Measurements from ENCODE around the gene LETM1.

The LETM1 gene

GRCh38 chr4:1870578-1871443 is 14.9 kb upstream of the LETM1 start, which contains the start of gene NSD2:
Gene NSD2, plus strand, starts transcription at chr4:1871393. Its CDS starts 29,262 bp downstream, at chr4:1900655.
- peak within 1 kb of the TSS; percentile 98 for H3K4me3 ChIP-seq
- no peaks in the 10 kb centered on the region for H3K9me3 ChIP-seq (ENCODE audit: low read depth, low read length)
- TF ChIP-seq POLR2AphosphoS5 (IDR thresholded peaks at IDR 0.05; ENCODE audit: borderline replicate concordance, low read depth, low read length) (peak; percentile 86), FOXP2 (optimal IDR thresholded peaks at IDR 0.05; ENCODE audit: control extremely low read depth, extremely low read length, insufficient read depth) (no peak)
- peak within 1 kb of the TSS; percentile 97 for H3K27ac ChIP-seq
- peaks cover 10% of the 10 kb centered on the region for H3K36me3 ChIP-seq (ENCODE audit: insufficient read depth, low read length)
- DNase-seq (ENCODE audit: low read depth, low spot score): no peak
- H3K9ac ChIP-seq (ENCODE audit: insufficient read length): peak within 1 kb of the TSS; percentile 97

GRCh38 chr4:1870328-1870577 is 14.3 kb upstream of the LETM1 start:
- DNase-seq (ENCODE audit: low read depth, low spot score): no peak
- Histone ChIP-seq H3K9me3 (ENCODE audit: low read depth, low read length) (no peaks in the 10 kb centered on the region), H3K27ac (peak overlapping the region; percentile 97), H3K4me3 (peak overlapping the region; percentile 88), H3K9ac (ENCODE audit: insufficient read length) (peak overlapping the region; percentile 93), H3K36me3 (ENCODE audit: insufficient read depth, low read length) (peaks cover 10% of the 10 kb centered on the region)
- TF ChIP-seq EZH2 (IDR thresholded peaks at IDR 0.05) (no peak), FOXP2 (optimal IDR thresholded peaks at IDR 0.05; ENCODE audit: control extremely low read depth, extremely low read length, insufficient read depth) (no peak), POLR2AphosphoS5 (IDR thresholded peaks at IDR 0.05; ENCODE audit: borderline replicate concordance, low read depth, low read length) (no peak)

- no peak for TF ChIP-seq POLR2AphosphoS5 (IDR thresholded peaks at IDR 0.05; ENCODE audit: borderline replicate concordance, low read depth, low read length)
- peak overlapping the region; percentile 93 for H3K9ac ChIP-seq (ENCODE audit: insufficient read length)
- H3K9me3 ChIP-seq (ENCODE audit: low read depth, low read length): no peaks in the 10 kb centered on the region
- H3K4me3 ChIP-seq: peak overlapping the region; percentile 88
- H3K27ac ChIP-seq: peak overlapping the region; percentile 97; the same call in 1 of the 2 replicates
- DNase-seq (ENCODE audit: low read depth, low spot score): no peak
- peaks cover 10% of the 10 kb centered on the region; the same call in 1 of the 2 replicates for H3K36me3 ChIP-seq (ENCODE audit: insufficient read depth, low read length)
Observed at GRCh38 chr4:1869530-1870327, 13.8 kb upstream of the LETM1 start.

- TF ChIP-seq EZH2 (IDR thresholded peaks at IDR 0.05) (no peak), FOXP2 (optimal IDR thresholded peaks at IDR 0.05; ENCODE audit: control extremely low read depth, extremely low read length, insufficient read depth) (no peak), POLR2AphosphoS5 (IDR thresholded peaks at IDR 0.05; ENCODE audit: borderline replicate concordance, low read depth, low read length) (no peak)
Observed at GRCh38 chr4:1868912-1869311, 13.0 kb upstream of the LETM1 start.

GRCh38 chr4:1868293-1868692 is 12.3 kb upstream of the LETM1 start:
- H3K9me3 ChIP-seq (ENCODE audit: low read depth, low read length): no peaks in the 10 kb centered on the region
- DNase-seq (ENCODE audit: low read depth, low spot score): no peak
- no peak overlapping the region for H3K4me3 ChIP-seq
- TF ChIP-seq POLR2AphosphoS5 (IDR thresholded peaks at IDR 0.05; ENCODE audit: borderline replicate concordance, low read depth, low read length) (no peak), EZH2 (IDR thresholded peaks at IDR 0.05) (no peak), FOXP2 (optimal IDR thresholded peaks at IDR 0.05; ENCODE audit: control extremely low read depth, extremely low read length, insufficient read depth) (no peak)
- H3K27ac ChIP-seq: no peak overlapping the region
- H3K9ac ChIP-seq (ENCODE audit: insufficient read length): no peak overlapping the region
- peaks cover 5% of the 10 kb centered on the region; the same call in 1 of the 2 replicates for H3K36me3 ChIP-seq (ENCODE audit: insufficient read depth, low read length)

More at GRCh38 chr4:1868912-1869311, 13.0 kb upstream of the LETM1 start:
- Histone ChIP-seq H3K36me3 (ENCODE audit: insufficient read depth, low read length) (peaks cover 6% of the 10 kb centered on the region; the same call in 1 of the 2 replicates), H3K4me3 (no peak overlapping the region), H3K27ac (no peak overlapping the region), H3K9me3 (ENCODE audit: low read depth, low read length) (no peaks in the 10 kb centered on the region), H3K9ac (ENCODE audit: insufficient read length) (no peak overlapping the region)
- no peak for DNase-seq (ENCODE audit: low read depth, low spot score)

GRCh38 chr4:1866189-1866661 is 10.3 kb upstream of the LETM1 start:
- TF ChIP-seq EZH2 (IDR thresholded peaks at IDR 0.05): no peak
- no peak for TF ChIP-seq POLR2AphosphoS5 (IDR thresholded peaks at IDR 0.05; ENCODE audit: borderline replicate concordance, low read depth, low read length)
- no peak for TF ChIP-seq FOXP2 (optimal IDR thresholded peaks at IDR 0.05; ENCODE audit: control extremely low read depth, extremely low read length, insufficient read depth)
- no peaks in the 10 kb centered on the region for H3K9me3 ChIP-seq (ENCODE audit: low read depth, low read length)
- no peak overlapping the region for H3K4me3 ChIP-seq
- no peaks in the 10 kb centered on the region for H3K36me3 ChIP-seq (ENCODE audit: insufficient read depth, low read length)
- H3K27ac ChIP-seq: no peak overlapping the region
- no peak overlapping the region for H3K9ac ChIP-seq (ENCODE audit: insufficient read length)
- no peak for DNase-seq (ENCODE audit: low read depth, low spot score)

GRCh38 chr4:1864076-1865008 is 8.4 kb upstream of the LETM1 start:
- TF ChIP-seq POLR2AphosphoS5 (IDR thresholded peaks at IDR 0.05; ENCODE audit: borderline replicate concordance, low read depth, low read length) (no peak), FOXP2 (optimal IDR thresholded peaks at IDR 0.05; ENCODE audit: control extremely low read depth, extremely low read length, insufficient read depth) (no peak), EZH2 (IDR thresholded peaks at IDR 0.05) (no peak)
- H3K9me3 ChIP-seq (ENCODE audit: low read depth, low read length): no peaks in the 10 kb centered on the region
- H3K4me3 ChIP-seq: no peak overlapping the region
- no peaks in the 10 kb centered on the region for H3K36me3 ChIP-seq (ENCODE audit: insufficient read depth, low read length)
- no peak overlapping the region for H3K27ac ChIP-seq
- no peak overlapping the region for H3K9ac ChIP-seq (ENCODE audit: insufficient read length)
- no peak for DNase-seq (ENCODE audit: low read depth, low spot score)

Measured in SK-N-MC (cell line).